GM10266 (cell line): ENCODE results near the gene TRMT1.

Experiments
- DNase-seq: peaks from one replicate; pipeline ENCODE4 v3.0.0; 2012; ENCODE audit errors: extremely low spot score
- TF ChIP-seq, protein P1 (sequence below): IDR thresholded peaks from 2 replicates; pipeline ENCODE4 v1.5.1; 2012; ENCODE audit warnings: mild to moderate bottlenecking, low read depth; ENCODE audit not compliant: control insufficient read depth, insufficient read depth; ENCODE audit errors: missing control alignments

Gene TRMT1

DNA sequence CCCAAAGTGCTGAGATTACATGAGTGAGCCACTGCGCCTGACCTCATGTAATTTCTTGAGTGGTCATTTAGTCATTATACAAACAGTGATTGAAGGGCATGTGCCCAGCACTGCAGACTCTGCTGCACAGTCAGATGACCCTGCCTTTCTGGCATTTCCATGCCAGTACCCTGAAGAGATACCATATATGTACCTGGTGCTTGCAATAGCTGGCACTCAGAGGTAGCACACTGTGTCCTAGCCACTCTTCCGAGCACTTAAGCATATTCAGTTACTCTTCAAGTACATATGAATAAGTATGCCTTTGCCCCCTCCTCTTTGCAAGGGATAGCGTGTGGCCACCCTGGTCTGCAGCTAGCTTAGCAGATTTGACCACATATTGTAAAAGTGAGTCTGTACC lies 18.1 kb upstream of the TRMT1 start:
- DNase-seq = no peak
- TF ChIP-seq, protein P1, sequence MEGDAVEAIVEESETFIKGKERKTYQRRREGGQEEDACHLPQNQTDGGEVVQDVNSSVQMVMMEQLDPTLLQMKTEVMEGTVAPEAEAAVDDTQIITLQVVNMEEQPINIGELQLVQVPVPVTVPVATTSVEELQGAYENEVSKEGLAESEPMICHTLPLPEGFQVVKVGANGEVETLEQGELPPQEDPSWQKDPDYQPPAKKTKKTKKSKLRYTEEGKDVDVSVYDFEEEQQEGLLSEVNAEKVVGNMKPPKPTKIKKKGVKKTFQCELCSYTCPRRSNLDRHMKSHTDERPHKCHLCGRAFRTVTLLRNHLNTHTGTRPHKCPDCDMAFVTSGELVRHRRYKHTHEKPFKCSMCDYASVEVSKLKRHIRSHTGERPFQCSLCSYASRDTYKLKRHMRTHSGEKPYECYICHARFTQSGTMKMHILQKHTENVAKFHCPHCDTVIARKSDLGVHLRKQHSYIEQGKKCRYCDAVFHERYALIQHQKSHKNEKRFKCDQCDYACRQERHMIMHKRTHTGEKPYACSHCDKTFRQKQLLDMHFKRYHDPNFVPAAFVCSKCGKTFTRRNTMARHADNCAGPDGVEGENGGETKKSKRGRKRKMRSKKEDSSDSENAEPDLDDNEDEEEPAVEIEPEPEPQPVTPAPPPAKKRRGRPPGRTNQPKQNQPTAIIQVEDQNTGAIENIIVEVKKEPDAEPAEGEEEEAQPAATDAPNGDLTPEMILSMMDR = no peak

DNA sequence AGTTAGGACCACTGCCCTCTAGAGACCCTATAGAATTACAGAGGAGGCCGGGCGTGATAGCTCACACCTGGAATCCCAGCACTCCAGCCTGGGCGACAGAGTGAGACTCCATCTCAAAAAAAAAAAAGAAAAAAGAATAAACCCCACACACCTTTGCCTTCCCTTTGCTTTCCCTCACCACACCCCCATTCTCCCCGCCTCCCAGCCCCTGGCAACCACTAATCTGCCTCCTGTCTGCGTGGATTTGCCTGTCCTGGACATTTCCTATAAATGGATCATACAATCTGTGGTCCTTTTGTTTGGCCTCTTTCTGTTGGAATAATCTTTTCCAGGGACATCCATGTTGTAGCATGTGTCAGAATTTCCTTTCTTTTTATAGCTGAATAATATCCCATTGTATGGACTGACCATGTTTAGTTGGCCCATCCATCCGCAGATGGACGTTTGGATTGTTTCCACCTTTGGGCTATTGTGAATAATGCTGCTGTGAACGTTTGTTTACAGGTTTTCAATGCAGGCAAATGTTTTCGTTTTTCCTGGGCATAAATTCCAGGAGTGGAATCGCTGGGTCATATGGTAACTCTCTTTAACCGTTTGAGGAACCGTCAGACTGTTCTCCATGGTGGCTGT lies 16.8 kb upstream of the TRMT1 start:
- DNase-seq = no peak
- TF ChIP-seq, protein P1 = no peak

- TF ChIP-seq, protein P1 = no peak
- no peak for DNase-seq
Observed at GRCh38 chr19:13132471-13133180, 16.1 kb upstream of the TRMT1 start.

- no peak for DNase-seq
- TF ChIP-seq, protein P1 = no peak
Observed at GRCh38 chr19:13130886-13131490, 14.4 kb upstream of the TRMT1 start.

GRCh38 chr19:13129384-13129783 lies 12.8 kb upstream of the TRMT1 start:
- DNase-seq = no peak
- TF ChIP-seq, protein P1 = no peak

DNA sequence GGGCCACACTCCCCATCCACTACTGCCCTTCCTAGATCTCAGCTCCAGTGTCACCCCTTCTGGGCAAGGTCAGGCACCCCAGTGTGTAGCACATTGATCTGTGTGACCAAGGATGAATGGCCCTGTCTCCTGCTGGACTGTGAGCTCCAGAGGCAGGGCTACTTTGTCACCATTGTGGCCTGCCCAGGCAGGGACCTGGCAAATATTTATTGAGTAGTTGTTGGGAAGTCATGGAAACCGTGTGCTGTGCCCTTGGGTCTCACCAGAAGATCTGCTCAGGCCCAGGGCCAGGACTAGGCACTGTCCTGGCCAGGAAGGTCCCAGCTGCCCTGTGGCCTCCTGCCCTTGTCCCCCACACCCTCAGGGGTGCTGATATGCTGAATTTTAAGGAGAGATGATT lies 12.0 kb upstream of the TRMT1 start:
- no peak for DNase-seq
- TF ChIP-seq, protein P1 = no peak
